ENCODE results near the gene JSRP1. TPM values are rescaled to one million over a fixed set of nuclear protein-coding genes. Genes with fewer than 3 reads are reported as not detected.

Gene JSRP1
- polyA plus RNA-seq, 1 of the 3 experiments (the other 2 are of a cell fraction), result 0.76 TPM

DNA sequence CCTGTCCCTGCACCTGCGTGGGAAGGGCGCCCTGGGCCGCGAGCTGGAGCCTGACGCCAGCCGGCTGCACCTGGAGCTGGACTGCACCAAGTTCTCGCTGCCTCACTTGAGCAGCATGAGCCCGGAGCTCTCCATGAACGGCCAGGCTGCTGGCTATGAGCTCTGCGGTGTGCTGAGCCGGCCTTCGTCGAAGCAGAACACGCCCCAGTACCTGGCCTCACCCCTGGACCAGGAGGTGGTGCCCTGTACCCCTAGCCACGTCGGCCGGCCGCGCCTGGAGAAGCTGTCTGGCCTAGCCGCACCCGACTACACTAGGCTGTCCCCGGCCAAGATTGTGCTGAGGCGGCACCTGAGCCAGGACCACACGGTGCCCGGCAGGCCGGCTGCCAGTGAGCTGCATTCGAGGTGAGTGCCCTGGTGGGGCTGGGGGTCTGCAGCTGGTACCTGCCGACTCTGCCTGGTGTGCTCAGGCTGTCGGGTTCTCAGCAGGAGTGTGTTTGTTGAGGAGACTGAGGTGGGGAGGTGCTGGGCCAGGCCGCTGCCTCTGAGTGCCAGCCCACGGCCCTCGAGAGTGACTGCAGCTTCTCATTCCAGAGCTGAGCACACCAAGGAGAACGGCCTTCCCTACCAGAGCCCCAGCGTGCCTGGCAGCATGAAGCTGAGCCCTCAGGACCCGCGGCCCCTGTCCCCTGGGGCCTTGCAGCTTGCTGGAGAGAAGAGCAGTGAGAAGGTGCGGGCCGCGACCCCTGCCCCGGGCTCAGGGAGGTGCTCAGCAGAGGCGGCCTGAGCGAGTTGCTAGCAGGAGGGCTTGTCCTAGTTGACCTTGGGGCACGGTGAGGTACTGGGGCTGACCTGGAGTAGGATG, 39.6 kb downstream of the JSRP1 start:
- Histone ChIP-seq H3K4me3 (ENCODE audit: low read depth in 2 of 2, low read length in 1 of 2) (no peak overlapping the region), H3K9ac (no peak overlapping the region), H3K27ac (ENCODE audit: low read depth in 2 of 2, low read length in 1 of 2) (no peak overlapping the region), H3K9me2 (no peaks in the 10 kb centered on the region), H3K79me2 (ENCODE audit: insufficient read depth) (no peaks in the 10 kb centered on the region), H3K4me2 (no peak overlapping the region), H3K4me1 (ENCODE audit: control insufficient read depth in 1 of 2, insufficient read depth in 2 of 2, low read depth in 1 of 2, low read length in 1 of 2) (peaks cover 0 to 12% of the 10 kb centered on the region in 2 experiments; a peak in 1 of 4 replicates), H4K20me1 (ENCODE audit: insufficient read depth) (no peaks in the 10 kb centered on the region), H3K36me3 (replicated peaks in 1 of 2; ENCODE audit: control insufficient read depth in 1 of 2, insufficient read depth in 2 of 2, low read length in 1 of 2) (peaks cover 4 to 69% of the 10 kb centered on the region in 2 experiments), H3K27me3 (ENCODE audit: insufficient read depth) (no peaks in the 10 kb centered on the region), H3K9me3 (no peaks in the 10 kb centered on the region), H3F3A (replicated peaks; ENCODE audit: insufficient read depth) (no peaks in the 10 kb centered on the region), H2AFZ (ENCODE audit: low read depth) (no peak overlapping the region)
- no peak for DNase-seq
- no peak for TF ChIP-seq CHD2 (IDR thresholded peaks at IDR 0.05; ENCODE audit: low read length, partially characterized antibody)
- TF ChIP-seq SIN3A (IDR thresholded peaks at IDR 0.05; ENCODE audit: borderline replicate concordance, low read depth, low read length), result no peak
- no peak for TF ChIP-seq NFIC (IDR thresholded peaks at IDR 0.05; ENCODE audit: borderline replicate concordance)
- no peak for TF ChIP-seq GABPA (IDR thresholded peaks at IDR 0.05; ENCODE audit: low read depth)
- no peak for TF ChIP-seq FOXJ3 (CRISPR knock-in tag; IDR thresholded peaks at IDR 0.05)
- TF ChIP-seq FOXM1 (IDR thresholded peaks at IDR 0.05; ENCODE audit: low read depth), result no peak
- TF ChIP-seq RFX5 (IDR thresholded peaks at IDR 0.05; ENCODE audit: low read length), result no peak
- no peak for TF ChIP-seq RCOR1 (IDR thresholded peaks at IDR 0.05; ENCODE audit: low read length)
- TF ChIP-seq, protein P1, sequence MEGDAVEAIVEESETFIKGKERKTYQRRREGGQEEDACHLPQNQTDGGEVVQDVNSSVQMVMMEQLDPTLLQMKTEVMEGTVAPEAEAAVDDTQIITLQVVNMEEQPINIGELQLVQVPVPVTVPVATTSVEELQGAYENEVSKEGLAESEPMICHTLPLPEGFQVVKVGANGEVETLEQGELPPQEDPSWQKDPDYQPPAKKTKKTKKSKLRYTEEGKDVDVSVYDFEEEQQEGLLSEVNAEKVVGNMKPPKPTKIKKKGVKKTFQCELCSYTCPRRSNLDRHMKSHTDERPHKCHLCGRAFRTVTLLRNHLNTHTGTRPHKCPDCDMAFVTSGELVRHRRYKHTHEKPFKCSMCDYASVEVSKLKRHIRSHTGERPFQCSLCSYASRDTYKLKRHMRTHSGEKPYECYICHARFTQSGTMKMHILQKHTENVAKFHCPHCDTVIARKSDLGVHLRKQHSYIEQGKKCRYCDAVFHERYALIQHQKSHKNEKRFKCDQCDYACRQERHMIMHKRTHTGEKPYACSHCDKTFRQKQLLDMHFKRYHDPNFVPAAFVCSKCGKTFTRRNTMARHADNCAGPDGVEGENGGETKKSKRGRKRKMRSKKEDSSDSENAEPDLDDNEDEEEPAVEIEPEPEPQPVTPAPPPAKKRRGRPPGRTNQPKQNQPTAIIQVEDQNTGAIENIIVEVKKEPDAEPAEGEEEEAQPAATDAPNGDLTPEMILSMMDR (IDR thresholded peaks at IDR 0.05), result no peak
- TF ChIP-seq, protein P2, sequence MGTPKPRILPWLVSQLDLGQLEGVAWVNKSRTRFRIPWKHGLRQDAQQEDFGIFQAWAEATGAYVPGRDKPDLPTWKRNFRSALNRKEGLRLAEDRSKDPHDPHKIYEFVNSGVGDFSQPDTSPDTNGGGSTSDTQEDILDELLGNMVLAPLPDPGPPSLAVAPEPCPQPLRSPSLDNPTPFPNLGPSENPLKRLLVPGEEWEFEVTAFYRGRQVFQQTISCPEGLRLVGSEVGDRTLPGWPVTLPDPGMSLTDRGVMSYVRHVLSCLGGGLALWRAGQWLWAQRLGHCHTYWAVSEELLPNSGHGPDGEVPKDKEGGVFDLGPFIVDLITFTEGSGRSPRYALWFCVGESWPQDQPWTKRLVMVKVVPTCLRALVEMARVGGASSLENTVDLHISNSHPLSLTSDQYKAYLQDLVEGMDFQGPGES (IDR thresholded peaks at IDR 0.05; ENCODE audit: low read depth, low read length), result no peak
- no peak for TF ChIP-seq YY1 (IDR thresholded peaks at IDR 0.05; ENCODE audit: low read depth)
- TF ChIP-seq, protein P3, sequence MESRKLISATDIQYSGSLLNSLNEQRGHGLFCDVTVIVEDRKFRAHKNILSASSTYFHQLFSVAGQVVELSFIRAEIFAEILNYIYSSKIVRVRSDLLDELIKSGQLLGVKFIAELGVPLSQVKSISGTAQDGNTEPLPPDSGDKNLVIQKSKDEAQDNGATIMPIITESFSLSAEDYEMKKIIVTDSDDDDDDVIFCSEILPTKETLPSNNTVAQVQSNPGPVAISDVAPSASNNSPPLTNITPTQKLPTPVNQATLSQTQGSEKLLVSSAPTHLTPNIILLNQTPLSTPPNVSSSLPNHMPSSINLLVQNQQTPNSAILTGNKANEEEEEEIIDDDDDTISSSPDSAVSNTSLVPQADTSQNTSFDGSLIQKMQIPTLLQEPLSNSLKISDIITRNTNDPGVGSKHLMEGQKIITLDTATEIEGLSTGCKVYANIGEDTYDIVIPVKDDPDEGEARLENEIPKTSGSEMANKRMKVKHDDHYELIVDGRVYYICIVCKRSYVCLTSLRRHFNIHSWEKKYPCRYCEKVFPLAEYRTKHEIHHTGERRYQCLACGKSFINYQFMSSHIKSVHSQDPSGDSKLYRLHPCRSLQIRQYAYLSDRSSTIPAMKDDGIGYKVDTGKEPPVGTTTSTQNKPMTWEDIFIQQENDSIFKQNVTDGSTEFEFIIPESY (IDR thresholded peaks at IDR 0.05; ENCODE audit: borderline replicate concordance, low read depth), result no peak
- CTCF ChIA-PET, result interaction anchor here (1.3 to 2.3 kb wide), 3 partner anchors 17 to 99 kb away, joined by 3 to 11 read pairs (median 9); no protein-coding TSS in a partner anchor
- WGBS (ENCODE audit: low lambda C conversion rate), result 98% methylated on average over 11 of the region's 43 CpGs
- POLR2A ChIA-PET, result interaction anchor here (0.6 kb wide), 1 partner anchor 27 kb away, joined by 3 read pairs; no protein-coding TSS in a partner anchor
